Neural cell (in vitro differentiated cells): ENCODE data around the gene TMEM269.

Experiments used
- EZH2 ChIP-seq: fragments of 200-600, 300-800 bp; shearing (Covaris generic), sonication (generic); IDR thresholded peaks from 2 replicates; pipeline ENCODE4 v1.6.1; 2014; ENCODE audit warnings: antibody characterized with exemption, low read length, borderline replicate concordance, mild to moderate bottlenecking; ENCODE audit not compliant: insufficient read depth, poor library complexity, severe bottlenecking
- TF ChIP-seq, protein P1 (sequence below): fragments of 450-650 bp; IDR thresholded peaks from 2 replicates; pipeline ENCODE4 v1.5.1; 2014; ENCODE audit warnings: antibody characterized with exemption, mild to moderate bottlenecking, moderate library complexity; ENCODE audit not compliant: poor library complexity, severe bottlenecking
- TF ChIP-seq, protein P2 (sequence below): IDR thresholded peaks from 2 replicates; pipeline ENCODE4 v1.6.1; 2012; ENCODE audit warnings: borderline replicate concordance

DNA sequence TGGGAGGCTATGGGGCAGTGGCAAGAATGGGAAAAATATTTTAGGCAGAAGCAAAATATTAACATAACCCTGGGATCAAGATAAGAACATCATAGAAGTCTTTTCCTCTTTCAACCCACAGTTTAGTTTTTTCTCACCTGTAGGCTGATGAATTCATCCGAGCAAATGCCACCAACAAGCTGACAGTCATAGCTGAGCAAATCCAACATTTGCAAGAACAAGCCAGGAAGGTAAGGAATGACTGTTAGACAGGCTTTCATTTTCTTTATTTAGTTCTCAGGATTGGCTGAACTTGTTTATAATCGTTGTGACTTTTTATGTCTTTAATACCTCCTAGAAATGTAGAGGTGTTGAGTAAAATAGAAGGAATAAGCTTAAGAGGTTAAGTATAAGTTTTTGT is 11.4 kb upstream of the TMEM269 start:
- TF ChIP-seq, protein P1, sequence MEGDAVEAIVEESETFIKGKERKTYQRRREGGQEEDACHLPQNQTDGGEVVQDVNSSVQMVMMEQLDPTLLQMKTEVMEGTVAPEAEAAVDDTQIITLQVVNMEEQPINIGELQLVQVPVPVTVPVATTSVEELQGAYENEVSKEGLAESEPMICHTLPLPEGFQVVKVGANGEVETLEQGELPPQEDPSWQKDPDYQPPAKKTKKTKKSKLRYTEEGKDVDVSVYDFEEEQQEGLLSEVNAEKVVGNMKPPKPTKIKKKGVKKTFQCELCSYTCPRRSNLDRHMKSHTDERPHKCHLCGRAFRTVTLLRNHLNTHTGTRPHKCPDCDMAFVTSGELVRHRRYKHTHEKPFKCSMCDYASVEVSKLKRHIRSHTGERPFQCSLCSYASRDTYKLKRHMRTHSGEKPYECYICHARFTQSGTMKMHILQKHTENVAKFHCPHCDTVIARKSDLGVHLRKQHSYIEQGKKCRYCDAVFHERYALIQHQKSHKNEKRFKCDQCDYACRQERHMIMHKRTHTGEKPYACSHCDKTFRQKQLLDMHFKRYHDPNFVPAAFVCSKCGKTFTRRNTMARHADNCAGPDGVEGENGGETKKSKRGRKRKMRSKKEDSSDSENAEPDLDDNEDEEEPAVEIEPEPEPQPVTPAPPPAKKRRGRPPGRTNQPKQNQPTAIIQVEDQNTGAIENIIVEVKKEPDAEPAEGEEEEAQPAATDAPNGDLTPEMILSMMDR: no peak
- TF ChIP-seq, protein P2, sequence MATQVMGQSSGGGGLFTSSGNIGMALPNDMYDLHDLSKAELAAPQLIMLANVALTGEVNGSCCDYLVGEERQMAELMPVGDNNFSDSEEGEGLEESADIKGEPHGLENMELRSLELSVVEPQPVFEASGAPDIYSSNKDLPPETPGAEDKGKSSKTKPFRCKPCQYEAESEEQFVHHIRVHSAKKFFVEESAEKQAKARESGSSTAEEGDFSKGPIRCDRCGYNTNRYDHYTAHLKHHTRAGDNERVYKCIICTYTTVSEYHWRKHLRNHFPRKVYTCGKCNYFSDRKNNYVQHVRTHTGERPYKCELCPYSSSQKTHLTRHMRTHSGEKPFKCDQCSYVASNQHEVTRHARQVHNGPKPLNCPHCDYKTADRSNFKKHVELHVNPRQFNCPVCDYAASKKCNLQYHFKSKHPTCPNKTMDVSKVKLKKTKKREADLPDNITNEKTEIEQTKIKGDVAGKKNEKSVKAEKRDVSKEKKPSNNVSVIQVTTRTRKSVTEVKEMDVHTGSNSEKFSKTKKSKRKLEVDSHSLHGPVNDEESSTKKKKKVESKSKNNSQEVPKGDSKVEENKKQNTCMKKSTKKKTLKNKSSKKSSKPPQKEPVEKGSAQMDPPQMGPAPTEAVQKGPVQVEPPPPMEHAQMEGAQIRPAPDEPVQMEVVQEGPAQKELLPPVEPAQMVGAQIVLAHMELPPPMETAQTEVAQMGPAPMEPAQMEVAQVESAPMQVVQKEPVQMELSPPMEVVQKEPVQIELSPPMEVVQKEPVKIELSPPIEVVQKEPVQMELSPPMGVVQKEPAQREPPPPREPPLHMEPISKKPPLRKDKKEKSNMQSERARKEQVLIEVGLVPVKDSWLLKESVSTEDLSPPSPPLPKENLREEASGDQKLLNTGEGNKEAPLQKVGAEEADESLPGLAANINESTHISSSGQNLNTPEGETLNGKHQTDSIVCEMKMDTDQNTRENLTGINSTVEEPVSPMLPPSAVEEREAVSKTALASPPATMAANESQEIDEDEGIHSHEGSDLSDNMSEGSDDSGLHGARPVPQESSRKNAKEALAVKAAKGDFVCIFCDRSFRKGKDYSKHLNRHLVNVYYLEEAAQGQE: no peak
- TF ChIP-seq EZH2: no peak
